Skeletal muscle tissue (tissue), 4 donors: Measurements from ENCODE around the gene ARHGAP8. TPM values are rescaled to one million over a fixed set of nuclear protein-coding genes. Genes with fewer than 3 reads are reported as not detected.
"Not testable (repeated sequence)": the region's sequence is repeated elsewhere in the genome, so short reads cannot be mapped to it uniquely, and the experiment has no call there.

Source experiments
- H3K27ac ChIP-seq: one replicate; pipeline ENCODE4 v1.7.0; 2013; ENCODE audit warnings: mild to moderate bottlenecking, low read depth, low read length, inconsistent platforms
- H3K27me3 ChIP-seq, 3 donors: one replicate each; pipeline ENCODE4 v1.7.0; 2013; ENCODE audit warnings: low read length in 3 of 3; ENCODE audit not compliant: control insufficient read depth in 3 of 3, insufficient read depth in 3 of 3
- H3K36me3 ChIP-seq, 3 donors: one replicate each; pipeline ENCODE4 v1.7.0; 2013; ENCODE audit warnings: low read length in 3 of 3; ENCODE audit not compliant: control insufficient read depth in 3 of 3, insufficient read depth in 3 of 3
- H3K4me1 ChIP-seq, 3 donors: one replicate each; pipeline ENCODE4 v1.7.0; 2013; ENCODE audit warnings: low read length in 3 of 3, mild to moderate bottlenecking in 3 of 3; ENCODE audit not compliant: control insufficient read depth in 3 of 3, insufficient read depth in 3 of 3
- H3K4me3 ChIP-seq, 3 donors: one replicate each; pipeline ENCODE4 v1.7.0; 2013; ENCODE audit warnings: low read length in 3 of 3
- H3K9ac ChIP-seq, 3 donors: one replicate each; pipeline ENCODE4 v1.7.0; 2013; ENCODE audit warnings: low read length in 3 of 3, mild to moderate bottlenecking in 3 of 3, moderate library complexity in 2 of 3, low read depth in 1 of 3
- H3K9me3 ChIP-seq, 3 donors: one replicate each; pipeline ENCODE4 v1.7.0; 2013; ENCODE audit warnings: low read length in 3 of 3; ENCODE audit not compliant: control insufficient read depth in 3 of 3
- total RNA-seq: library from RNA; depleted of rRNA; stranded (reverse); fragments of >200 nt; gene quantifications from one replicate; pipeline ENCODE4 v1.2.3, GENCODE V29; 2014
- donor health status: Osteomylitis.

Gene ARHGAP8
- total RNA-seq, 1 donor from 2014 or later = 0.52 TPM

DNA sequence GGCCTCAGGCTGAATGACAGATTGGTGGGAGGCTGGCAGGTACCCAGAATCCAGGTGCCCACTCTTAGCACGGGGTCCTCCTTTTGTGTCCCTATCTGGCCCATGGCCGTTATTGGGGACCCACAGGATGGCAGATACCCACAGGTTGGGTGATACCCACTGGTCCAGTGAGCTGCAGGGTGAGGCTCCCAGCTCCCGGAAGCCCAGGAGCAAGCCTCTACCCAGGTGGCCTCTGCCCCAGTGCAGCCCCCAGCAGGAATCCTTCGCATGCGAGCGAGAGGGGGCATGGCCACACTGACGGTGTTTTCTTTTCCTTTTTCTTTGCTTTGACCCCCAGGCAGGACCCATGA, 141.3 kb downstream of the ARHGAP8 start:
- Histone ChIP-seq H3K27ac (no peak overlapping the region), H3K9ac (no peak overlapping the region), H3K4me1 (no peaks in the 10 kb centered on the region), H3K27me3 (peaks cover 0 to 11% (median 4%) of the 10 kb centered on the region in 3 donors), H3K4me3 (no peak overlapping the region), H3K9me3 (no peaks in the 10 kb centered on the region), H3K36me3 (no peaks in the 10 kb centered on the region)

DNA sequence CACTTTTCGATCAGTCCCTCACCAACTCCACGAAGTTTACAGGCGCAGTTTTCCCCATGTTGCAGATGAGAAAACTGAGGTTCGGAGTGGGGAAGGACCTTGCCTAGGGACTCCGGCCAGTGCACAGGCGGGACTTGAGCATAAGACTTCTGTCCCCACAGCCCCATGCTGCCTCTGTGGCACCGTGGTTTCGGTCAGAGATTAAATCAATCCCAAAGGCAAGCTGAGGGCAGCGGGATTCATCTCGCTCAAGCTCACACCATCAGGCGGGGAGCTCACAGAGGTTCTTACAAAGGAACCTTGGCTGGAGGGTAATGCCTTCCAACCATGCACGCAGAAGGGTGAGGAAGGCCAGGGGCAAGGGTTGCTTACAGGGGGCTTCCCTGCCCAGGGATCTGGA, 141.9 kb downstream of the ARHGAP8 start:
- Histone ChIP-seq H3K4me3 (no peak overlapping the region), H3K27me3 (peaks cover 0 to 11% (median 4%) of the 10 kb centered on the region in 3 donors)

GRCh38 chr22:44894782-44895181, 142.4 kb downstream of the ARHGAP8 start:
- H3K9me3 ChIP-seq = no peaks in the 10 kb centered on the region

More for the DNA sequence above, 141.9 kb downstream of the ARHGAP8 start:
- no peaks in the 10 kb centered on the region for H3K4me1 ChIP-seq
- no peak overlapping the region for H3K9ac ChIP-seq
- no peak overlapping the region for H3K27ac ChIP-seq
- no peaks in the 10 kb centered on the region for H3K36me3 ChIP-seq
- no peaks in the 10 kb centered on the region for H3K9me3 ChIP-seq

DNA sequence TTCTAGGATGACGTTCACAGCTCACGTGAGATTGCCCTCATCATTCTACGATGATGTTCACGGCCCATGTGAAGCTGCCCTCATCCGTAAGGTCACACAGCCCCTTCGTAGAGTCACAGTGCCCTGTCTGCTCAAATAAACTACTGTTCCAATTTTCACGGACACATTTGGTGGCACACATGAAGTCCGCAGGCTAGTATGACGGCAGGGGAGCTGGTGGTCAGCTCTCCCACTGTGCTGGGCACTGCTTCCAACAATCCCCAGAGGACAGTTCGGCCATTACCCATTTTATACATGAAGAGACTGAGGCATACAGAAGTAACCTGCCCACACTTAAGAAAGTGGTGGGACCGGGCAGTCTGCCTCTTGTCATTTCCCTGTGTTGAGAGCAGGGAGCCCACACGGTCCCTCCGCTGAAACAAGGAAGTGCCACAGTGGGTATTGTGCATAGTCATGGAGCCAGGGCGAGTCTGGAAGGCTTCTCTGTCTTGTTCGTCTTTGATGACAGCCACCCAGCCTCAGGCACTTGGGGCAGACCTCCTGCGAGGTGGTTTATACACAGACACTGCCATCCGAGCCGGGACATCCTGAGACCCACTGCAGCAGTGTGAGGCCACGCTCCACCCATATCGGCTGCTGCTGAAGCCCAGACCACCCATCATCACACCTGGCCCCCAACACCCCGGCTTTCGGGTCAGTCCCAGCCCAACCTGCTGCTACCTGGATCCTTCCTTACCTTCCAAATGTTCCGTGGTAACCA, 143.1 kb downstream of the ARHGAP8 start:
- Histone ChIP-seq H3K27ac (no peak overlapping the region), H3K36me3 (no peaks in the 10 kb centered on the region), H3K4me1 (no peaks in the 10 kb centered on the region), H3K27me3 (peaks cover 0 to 11% (median 4%) of the 10 kb centered on the region in 3 donors), H3K9me3 (peaks cover 0 to under 1% (median 0%) of the 10 kb centered on the region in 3 donors), H3K9ac (no peak overlapping the region), H3K4me3 (no peak overlapping the region)

More at GRCh38 chr22:44894782-44895181, 142.4 kb downstream of the ARHGAP8 start:
- Histone ChIP-seq H3K4me3 (no peak overlapping the region), H3K4me1 (no peaks in the 10 kb centered on the region), H3K36me3 (no peaks in the 10 kb centered on the region), H3K27ac (no peak overlapping the region), H3K27me3 (peaks cover 0 to 11% (median 4%) of the 10 kb centered on the region in 3 donors), H3K9ac (no peak overlapping the region)

DNA sequence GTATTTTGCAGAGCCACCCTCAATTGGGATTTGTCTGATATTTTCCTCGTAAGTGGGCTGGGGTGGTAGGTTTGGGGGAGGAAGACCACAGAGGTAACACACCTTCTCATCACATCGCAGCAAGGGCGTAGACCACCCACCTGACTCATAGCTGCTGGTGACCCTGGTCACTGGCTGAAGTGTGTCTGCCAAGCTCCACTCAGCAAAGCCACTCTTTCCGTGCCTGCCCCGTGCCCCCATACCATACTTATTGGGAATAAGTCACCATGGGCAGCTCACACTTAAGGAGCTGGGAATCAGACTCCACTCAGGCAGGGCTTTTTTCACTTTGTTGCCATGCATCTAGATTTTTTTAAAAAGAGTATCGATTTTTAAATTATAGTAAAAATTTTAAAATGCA, 145.9 kb downstream of the ARHGAP8 start:
- H3K36me3 ChIP-seq = no peaks in the 10 kb centered on the region
- H3K9ac ChIP-seq = no peak overlapping the region
- H3K4me1 ChIP-seq = no peaks in the 10 kb centered on the region
- H3K27me3 ChIP-seq = peaks cover 0 to 6% (median 3%) of the 10 kb centered on the region in 3 donors
- H3K27ac ChIP-seq = no peak overlapping the region
- peaks cover 10 to 17% (median 11%) of the 10 kb centered on the region in 3 donors for H3K9me3 ChIP-seq
- no peak overlapping the region for H3K4me3 ChIP-seq

DNA sequence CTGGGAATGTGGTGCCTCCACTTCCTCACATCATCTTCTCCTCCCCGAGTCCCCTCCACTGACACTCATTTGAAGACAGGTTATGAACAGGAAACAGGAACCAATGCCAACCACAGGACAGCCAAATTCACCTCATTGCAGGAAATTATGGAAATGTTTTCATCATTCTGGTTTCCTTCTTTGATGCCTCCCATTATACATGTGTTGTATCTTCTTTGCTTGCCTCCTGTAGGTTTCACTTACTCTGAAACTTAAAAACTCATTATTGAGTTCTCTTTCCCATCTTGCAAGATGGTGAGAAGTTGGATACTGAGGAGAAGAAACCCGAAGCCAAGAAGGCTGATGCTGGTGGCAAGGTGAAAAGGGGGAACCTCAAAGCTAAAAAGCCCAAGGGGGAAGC, 148.9 kb downstream of the ARHGAP8 start:
- H3K4me3 ChIP-seq = no peak overlapping the region
- H3K4me1 ChIP-seq = no peaks in the 10 kb centered on the region
- H3K9me3 ChIP-seq = peaks cover 10 to 17% (median 11%) of the 10 kb centered on the region in 3 donors
- H3K9ac ChIP-seq = no peak overlapping the region
- no peaks in the 10 kb centered on the region for H3K36me3 ChIP-seq
- H3K27me3 ChIP-seq = peaks cover 0 to 10% (median 3%) of the 10 kb centered on the region in 3 donors
- H3K27ac ChIP-seq = no peak overlapping the region

- not testable (repeated sequence) for H3K9ac ChIP-seq, H3K36me3 ChIP-seq, H3K27ac ChIP-seq, H3K4me1 ChIP-seq, H3K4me3 ChIP-seq
- H3K9me3 ChIP-seq = peaks cover 10 to 17% (median 11%) of the 10 kb centered on the region in 3 donors
- peaks cover 3 to 24% (median 3%) of the 10 kb centered on the region in 3 donors for H3K27me3 ChIP-seq
Observed at GRCh38 chr22:44903164-44903563, 150.8 kb downstream of the ARHGAP8 start.

DNA sequence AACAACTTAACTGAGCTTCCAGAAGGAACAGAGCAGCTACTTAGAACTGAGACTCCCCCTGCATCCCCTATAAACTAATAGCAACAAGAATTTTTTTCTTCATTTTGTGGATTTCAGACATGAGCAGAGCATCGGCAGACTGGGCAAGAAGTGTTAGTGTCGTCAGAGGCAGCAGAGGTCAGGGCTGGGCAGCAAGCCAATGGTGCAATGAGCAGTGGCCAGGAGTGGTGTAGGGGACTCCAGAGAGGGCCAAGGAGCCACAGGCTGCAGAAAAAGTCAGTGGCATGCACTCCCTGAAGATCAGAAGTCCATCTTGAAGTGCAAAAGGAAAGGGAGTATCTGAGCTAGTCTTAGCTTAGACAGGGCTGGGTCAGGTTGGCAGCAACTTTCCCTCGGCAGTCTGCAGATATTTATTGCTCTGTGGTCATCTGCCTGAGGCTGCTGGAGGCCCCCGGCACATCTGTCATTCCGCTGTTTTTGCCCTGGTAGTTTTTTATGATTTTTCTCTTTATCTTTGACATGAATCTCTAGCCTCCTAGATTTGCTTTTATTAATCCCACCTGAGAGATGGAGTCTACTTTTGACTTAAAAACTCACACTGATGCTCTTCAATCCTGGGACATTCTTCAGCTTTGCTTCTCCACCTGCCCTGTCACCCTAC, 152.2 kb downstream of the ARHGAP8 start:
- not testable (repeated sequence) for H3K4me1 ChIP-seq, H3K4me3 ChIP-seq, H3K27ac ChIP-seq, H3K9ac ChIP-seq, H3K36me3 ChIP-seq
- peaks cover 10 to 17% (median 11%) of the 10 kb centered on the region in 3 donors for H3K9me3 ChIP-seq
- peaks cover 3 to 25% (median 3%) of the 10 kb centered on the region in 3 donors for H3K27me3 ChIP-seq

- peaks cover 3 to 25% (median 3%) of the 10 kb centered on the region in 3 donors for H3K27me3 ChIP-seq
- H3K9ac ChIP-seq = no peak overlapping the region
- peaks cover 3 to 8% (median 6%) of the 10 kb centered on the region in 3 donors for H3K9me3 ChIP-seq
- H3K36me3 ChIP-seq = no peaks in the 10 kb centered on the region
- no peak overlapping the region for H3K27ac ChIP-seq
- no peaks in the 10 kb centered on the region for H3K4me1 ChIP-seq
- no peak overlapping the region for H3K4me3 ChIP-seq
Observed at GRCh38 chr22:44906248-44906936, 154.0 kb downstream of the ARHGAP8 start.
